ENCODE data around the gene LRP1B.

GRCh38 chr2:141187075-141187439 lies 943.8 kb downstream of the LRP1B start:
- TF ChIP-seq, protein P1, sequence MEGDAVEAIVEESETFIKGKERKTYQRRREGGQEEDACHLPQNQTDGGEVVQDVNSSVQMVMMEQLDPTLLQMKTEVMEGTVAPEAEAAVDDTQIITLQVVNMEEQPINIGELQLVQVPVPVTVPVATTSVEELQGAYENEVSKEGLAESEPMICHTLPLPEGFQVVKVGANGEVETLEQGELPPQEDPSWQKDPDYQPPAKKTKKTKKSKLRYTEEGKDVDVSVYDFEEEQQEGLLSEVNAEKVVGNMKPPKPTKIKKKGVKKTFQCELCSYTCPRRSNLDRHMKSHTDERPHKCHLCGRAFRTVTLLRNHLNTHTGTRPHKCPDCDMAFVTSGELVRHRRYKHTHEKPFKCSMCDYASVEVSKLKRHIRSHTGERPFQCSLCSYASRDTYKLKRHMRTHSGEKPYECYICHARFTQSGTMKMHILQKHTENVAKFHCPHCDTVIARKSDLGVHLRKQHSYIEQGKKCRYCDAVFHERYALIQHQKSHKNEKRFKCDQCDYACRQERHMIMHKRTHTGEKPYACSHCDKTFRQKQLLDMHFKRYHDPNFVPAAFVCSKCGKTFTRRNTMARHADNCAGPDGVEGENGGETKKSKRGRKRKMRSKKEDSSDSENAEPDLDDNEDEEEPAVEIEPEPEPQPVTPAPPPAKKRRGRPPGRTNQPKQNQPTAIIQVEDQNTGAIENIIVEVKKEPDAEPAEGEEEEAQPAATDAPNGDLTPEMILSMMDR (IDR thresholded peaks at IDR 0.05): no peak
- no peak for TF ChIP-seq EZH2 (IDR thresholded peaks at IDR 0.05; ENCODE audit: borderline replicate concordance, insufficient read depth, low read depth, low read length, poor library complexity, severe bottlenecking)
